Small intestine (tissue), 7 donors: ENCODE results near the gene CNOT1. TPM values are rescaled to one million over a fixed set of nuclear protein-coding genes. Genes with fewer than 3 reads are reported as not detected.

Source experiments
- DNase-seq, 2 donors: peaks; one replicate each; pipeline versions ENCODE4 v3.0.0 to v3.0.0-alpha.2; 2013
- FAIRE-seq: peaks from 2 replicates; lab custom pipeline; 2012; peaks lifted over from hg19 to GRCh38; lab: Jason Lieb, UNC
- H3K27ac ChIP-seq, 3 donors: one replicate each; pipeline ENCODE4 v1.5.1; 2013; ENCODE audit warnings: low read length in 2 of 3, mild to moderate bottlenecking in 2 of 3, control low read depth in 1 of 3, inconsistent platforms in 1 of 3, low read depth in 1 of 3, moderate library complexity in 1 of 3
- H3K27me3 ChIP-seq, 3 donors: one replicate each; pipeline ENCODE4 v1.6.1; 2013; ENCODE audit warnings: low read length in 3 of 3, inconsistent platforms in 1 of 3; ENCODE audit not compliant: control insufficient read depth in 3 of 3, insufficient read depth in 3 of 3
- H3K36me3 ChIP-seq, 3 donors: one replicate each; pipeline ENCODE4 v1.6.1; 2013; ENCODE audit warnings: low read length in 3 of 3, inconsistent platforms in 1 of 3, low read depth in 1 of 3, mild to moderate bottlenecking in 1 of 3, moderate library complexity in 1 of 3; ENCODE audit not compliant: control insufficient read depth in 3 of 3, insufficient read depth in 2 of 3
- H3K4me1 ChIP-seq, 3 donors: one replicate each; pipeline ENCODE4 v1.6.1; 2013; ENCODE audit warnings: low read length in 2 of 3, inconsistent platforms in 1 of 3, low read depth in 1 of 3, mild to moderate bottlenecking in 1 of 3, moderate library complexity in 1 of 3; ENCODE audit not compliant: control insufficient read depth in 3 of 3, insufficient read depth in 2 of 3
- H3K4me3 ChIP-seq, 3 donors: one replicate each; pipeline ENCODE4 v1.5.1; 2013; ENCODE audit warnings: low read length in 3 of 3, control low read depth in 1 of 3, inconsistent platforms in 1 of 3, low read depth in 1 of 3, mild to moderate bottlenecking in 1 of 3, moderate library complexity in 1 of 3
- H3K9me3 ChIP-seq, 2 donors: one replicate each; pipeline ENCODE4 v1.6.1; 2013; ENCODE audit warnings: low read depth in 1 of 2, low read length in 1 of 2; ENCODE audit not compliant: control insufficient read depth in 2 of 2, insufficient read depth in 1 of 2
- WGBS, 3 donors: extraction: QIAGEN DNeasy Blood & Tissue Kit; methylation state at CpG; one replicate each; pipeline ENCODE4 v1.1.7; 2013; 5-methylcytosine and 5-hydroxymethylcytosine counted together
- polyA plus RNA-seq, 4 donors: library from polyadenylated mRNA; stranded (reverse) in 3 of 4; unstranded in 1 of 4; fragments of 200-250 nt in 3 of 4; fragments of 120-200 nt in 1 of 4; gene quantifications; one replicate each; pipeline versions ENCODE4 v1.2.1 to v1.2.3, GENCODE V29; 2013
- donor health status: healthy with polysubstance abuse.
- donor health status: control.
- donor health status: control.
- donor health status: Bipolar disorder and iron deficiency.
- donor health status: healthy.

Gene CNOT1
- polyA plus RNA-seq, 4 donors, result 79.4 to 190 (median 105) TPM

- 72 to 85% (median 74%) methylated on average over 4 of the region's 4 CpGs for WGBS, 3 donors
- DNase-seq (no peak), FAIRE-seq (no peak)
- Histone ChIP-seq H3K9me3 (no peaks in the 10 kb centered on the region), H3K4me1 (peaks cover 0 to 35% (median 0%) of the 10 kb centered on the region in 3 donors), H3K4me3 (no peak overlapping the region), H3K27ac (no peak overlapping the region), H3K27me3 (no peaks in the 10 kb centered on the region), H3K36me3 (no peaks in the 10 kb centered on the region)
These were observed 5.9 kb upstream of the CNOT1 start for GRCh38 chr16:58635502-58635901.

GRCh38 chr16:58634265-58634802, 4.7 kb upstream of the CNOT1 start:
- H3K4me3 ChIP-seq, result no peak overlapping the region
- DNase-seq (peak; percentile 78 to 84), FAIRE-seq (no peak)

GRCh38 chr16:58628845-58629732, 537 bp downstream of the CNOT1 start:
- no peak for FAIRE-seq
- peaks cover under 1 to 14% (median 3%) of the 10 kb centered on the region in 3 donors for H3K36me3 ChIP-seq
- WGBS, 3 donors, result 0 to 1% (median 0%) methylated on average over 35 to 53 of the region's 53 CpGs
- no peaks in the 10 kb centered on the region for H3K27me3 ChIP-seq
- DNase-seq, result peak; percentile 77
- peak overlapping the region; percentile 91 to 100 (median 98) for H3K4me3 ChIP-seq
- peak overlapping the region; percentile 99 to 100 (median 99) for H3K27ac ChIP-seq
- peaks cover 0 to 5% (median 0%) of the 10 kb centered on the region in 3 donors for H3K4me1 ChIP-seq
- H3K9me3 ChIP-seq, result no peaks in the 10 kb centered on the region

More at GRCh38 chr16:58634265-58634802, 4.7 kb upstream of the CNOT1 start:
- Histone ChIP-seq H3K36me3 (no peaks in the 10 kb centered on the region), H3K27me3 (no peaks in the 10 kb centered on the region), H3K4me1 (peaks cover 0 to 35% (median 0%) of the 10 kb centered on the region in 3 donors), H3K27ac (peak overlapping the region in 1 of 3 donors; percentile 71), H3K9me3 (no peaks in the 10 kb centered on the region)
- 17 to 68% (median 42%) methylated on average over 3 of the region's 3 CpGs for WGBS, 3 donors

- Histone ChIP-seq H3K27me3 (no peaks in the 10 kb centered on the region), H3K4me1 (no peaks in the 10 kb centered on the region), H3K36me3 (peaks cover 6 to 46% (median 11%) of the 10 kb centered on the region in 3 donors), H3K9me3 (no peaks in the 10 kb centered on the region), H3K4me3 (no peak overlapping the region), H3K27ac (no peak overlapping the region)
- 79 to 87% (median 85%) methylated on average over 7 of the region's 7 CpGs for WGBS, 3 donors
- FAIRE-seq (no peak), DNase-seq (no peak)
These were observed 5.4 kb downstream of the CNOT1 start for GRCh38 chr16:58624209-58624608.

GRCh38 chr16:58620396-58620795, 9.2 kb downstream of the CNOT1 start:
- no peaks in the 10 kb centered on the region for H3K4me1 ChIP-seq
- H3K9me3 ChIP-seq, result no peaks in the 10 kb centered on the region
- 88 to 91% (median 91%) methylated on average over 10 of the region's 10 CpGs for WGBS, 3 donors
- peaks cover 6 to 69% (median 21%) of the 10 kb centered on the region in 3 donors for H3K36me3 ChIP-seq
- H3K4me3 ChIP-seq, result no peak overlapping the region
- FAIRE-seq (no peak), DNase-seq (no peak)
- no peaks in the 10 kb centered on the region for H3K27me3 ChIP-seq
- H3K27ac ChIP-seq, result no peak overlapping the region

- no peak overlapping the region for H3K4me3 ChIP-seq
- H3K27ac ChIP-seq, result no peak overlapping the region
- FAIRE-seq (no peak), DNase-seq (no peak)
- no peaks in the 10 kb centered on the region for H3K27me3 ChIP-seq
- peaks cover 2 to 51% (median 14%) of the 10 kb centered on the region in 3 donors for H3K36me3 ChIP-seq
- H3K4me1 ChIP-seq, result no peaks in the 10 kb centered on the region
- no peaks in the 10 kb centered on the region for H3K9me3 ChIP-seq
- WGBS, 3 donors, result 47 to 80% (median 66%) methylated on average over 3 of the region's 3 CpGs
These were observed 14.3 kb downstream of the CNOT1 start for GRCh38 chr16:58615280-58615679.

- H3K4me1 ChIP-seq, result no peaks in the 10 kb centered on the region
- DNase-seq (no peak), FAIRE-seq (no peak)
- H3K9me3 ChIP-seq, result no peaks in the 10 kb centered on the region
- no peak overlapping the region for H3K27ac ChIP-seq
- 91 to 96% (median 93%) methylated on average over 6 of the region's 6 CpGs for WGBS, 3 donors
- H3K4me3 ChIP-seq, result no peak overlapping the region
- H3K36me3 ChIP-seq, result peaks cover 2 to 53% (median 12%) of the 10 kb centered on the region in 3 donors
- no peaks in the 10 kb centered on the region for H3K27me3 ChIP-seq
These were observed 14.8 kb downstream of the CNOT1 start for GRCh38 chr16:58614860-58615259.

- DNase-seq (no peak), FAIRE-seq (no peak)
- H3K27ac ChIP-seq, result no peak overlapping the region
- no peaks in the 10 kb centered on the region for H3K4me1 ChIP-seq
- WGBS, 3 donors, result 72 to 87% (median 84%) methylated on average over 6 of the region's 6 CpGs
- H3K9me3 ChIP-seq, result no peaks in the 10 kb centered on the region
- no peak overlapping the region for H3K4me3 ChIP-seq
- no peaks in the 10 kb centered on the region for H3K27me3 ChIP-seq
- H3K36me3 ChIP-seq, result peaks cover 2 to 57% (median 14%) of the 10 kb centered on the region in 3 donors
These were observed 15.4 kb downstream of the CNOT1 start for GRCh38 chr16:58614212-58614611.
